Measurements from ENCODE around the gene GIPC3.

Gene GIPC3, protein sequence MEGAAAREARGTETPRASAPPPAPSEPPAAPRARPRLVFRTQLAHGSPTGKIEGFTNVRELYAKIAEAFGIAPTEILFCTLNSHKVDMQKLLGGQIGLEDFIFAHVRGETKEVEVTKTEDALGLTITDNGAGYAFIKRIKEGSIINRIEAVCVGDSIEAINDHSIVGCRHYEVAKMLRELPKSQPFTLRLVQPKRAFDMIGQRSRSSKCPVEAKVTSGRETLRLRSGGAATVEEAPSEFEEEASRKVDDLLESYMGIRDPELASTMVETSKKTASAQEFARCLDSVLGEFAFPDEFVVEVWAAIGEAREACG

DNA sequence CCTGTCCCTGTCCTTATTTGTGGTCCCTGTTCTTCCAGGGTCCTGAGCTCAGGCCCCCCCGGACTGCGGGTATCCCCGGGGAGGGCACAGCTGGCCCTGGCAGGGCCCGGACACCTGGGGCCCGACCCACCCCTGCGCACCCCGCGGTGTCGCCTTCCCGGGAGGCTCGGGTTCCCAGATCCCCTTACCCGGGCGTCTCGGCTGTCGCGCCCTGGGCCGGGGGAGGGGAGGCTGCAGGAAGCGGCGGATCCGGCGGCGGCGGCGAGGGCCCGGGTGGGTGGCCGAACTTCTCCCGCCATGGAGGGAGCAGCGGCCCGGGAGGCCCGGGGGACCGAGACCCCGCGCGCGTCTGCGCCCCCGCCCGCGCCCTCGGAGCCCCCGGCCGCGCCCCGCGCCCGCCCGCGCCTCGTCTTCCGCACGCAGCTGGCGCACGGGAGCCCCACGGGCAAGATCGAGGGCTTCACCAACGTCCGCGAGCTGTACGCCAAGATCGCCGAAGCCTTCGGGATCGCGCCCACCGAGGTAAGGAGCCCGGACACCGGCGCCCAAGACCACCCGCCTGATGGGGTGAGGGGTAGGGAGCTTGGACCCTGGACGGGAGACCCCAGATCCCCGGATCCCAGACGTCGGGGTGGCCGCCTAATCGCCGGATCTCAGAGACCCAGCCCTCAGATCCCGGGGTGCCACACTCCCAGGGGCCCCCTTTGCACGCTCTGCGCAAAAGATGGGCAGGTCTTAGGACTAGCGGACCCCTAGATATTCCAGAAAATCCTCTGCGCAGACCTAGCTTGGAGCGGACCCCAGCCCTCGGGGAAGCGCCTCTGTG, at the start of gene GIPC3:
GIPC3 (plus strand) TSS at position 178 of the 826 bp plus-strand sequence; CDS start at position 298, 120 bp downstream.
- TF ChIP-seq CTCF (IDR thresholded peaks at IDR 0.05; ENCODE audit: poor library complexity, severe bottlenecking) = no peak
- no peak for ATAC-seq (ENCODE audit: low read depth)
- DNase-seq (ENCODE audit: low spot score) = no peak

GRCh38 chr19:3535563-3535965, 49.7 kb upstream of the GIPC3 start:
- no peak overlapping the region for H3K4me3 ChIP-seq (ENCODE audit: severe bottlenecking)
- no peak overlapping the region for H3K27ac ChIP-seq (ENCODE audit: poor library complexity, severe bottlenecking)
- no peak for TF ChIP-seq CTCF (IDR thresholded peaks at IDR 0.05; ENCODE audit: poor library complexity, severe bottlenecking)
- no peaks in the 10 kb centered on the region for H3K9me3 ChIP-seq (ENCODE audit: severe bottlenecking)
- H3K4me1 ChIP-seq (ENCODE audit: insufficient read depth, poor library complexity, severe bottlenecking) = no peaks in the 10 kb centered on the region
- H3K36me3 ChIP-seq (ENCODE audit: low read depth) = peaks cover 33% of the 10 kb centered on the region
- DNase-seq (ENCODE audit: low spot score) = no peak
- ATAC-seq (ENCODE audit: low read depth) = no peak
- H3K27me3 ChIP-seq (ENCODE audit: insufficient read depth, poor library complexity, severe bottlenecking) = no peaks in the 10 kb centered on the region

More for the DNA sequence above, at the start of gene GIPC3:
- H3K27ac ChIP-seq (ENCODE audit: poor library complexity, severe bottlenecking) = no peak within 1 kb of the TSS
- H3K36me3 ChIP-seq (ENCODE audit: low read depth) = no peaks in the 10 kb centered on the region
- peaks cover 24% of the 10 kb centered on the region for H3K27me3 ChIP-seq (ENCODE audit: insufficient read depth, poor library complexity, severe bottlenecking)
- no peaks in the 10 kb centered on the region for H3K4me1 ChIP-seq (ENCODE audit: insufficient read depth, poor library complexity, severe bottlenecking)
- H3K4me3 ChIP-seq (ENCODE audit: severe bottlenecking) = no peak within 1 kb of the TSS
- no peaks in the 10 kb centered on the region for H3K9me3 ChIP-seq (ENCODE audit: severe bottlenecking)

- peaks cover 33% of the 10 kb centered on the region for H3K36me3 ChIP-seq (ENCODE audit: low read depth)
- H3K4me3 ChIP-seq (ENCODE audit: severe bottlenecking) = no peak overlapping the region
- H3K4me1 ChIP-seq (ENCODE audit: insufficient read depth, poor library complexity, severe bottlenecking) = no peaks in the 10 kb centered on the region
- H3K27ac ChIP-seq (ENCODE audit: poor library complexity, severe bottlenecking) = no peak overlapping the region
- TF ChIP-seq CTCF (IDR thresholded peaks at IDR 0.05; ENCODE audit: poor library complexity, severe bottlenecking) = no peak
- H3K27me3 ChIP-seq (ENCODE audit: insufficient read depth, poor library complexity, severe bottlenecking) = no peaks in the 10 kb centered on the region
- DNase-seq (ENCODE audit: low spot score) = no peak
- no peaks in the 10 kb centered on the region for H3K9me3 ChIP-seq (ENCODE audit: severe bottlenecking)
- no peak for ATAC-seq (ENCODE audit: low read depth)
Observed at GRCh38 chr19:3535981-3536380, 49.3 kb upstream of the GIPC3 start.

DNA sequence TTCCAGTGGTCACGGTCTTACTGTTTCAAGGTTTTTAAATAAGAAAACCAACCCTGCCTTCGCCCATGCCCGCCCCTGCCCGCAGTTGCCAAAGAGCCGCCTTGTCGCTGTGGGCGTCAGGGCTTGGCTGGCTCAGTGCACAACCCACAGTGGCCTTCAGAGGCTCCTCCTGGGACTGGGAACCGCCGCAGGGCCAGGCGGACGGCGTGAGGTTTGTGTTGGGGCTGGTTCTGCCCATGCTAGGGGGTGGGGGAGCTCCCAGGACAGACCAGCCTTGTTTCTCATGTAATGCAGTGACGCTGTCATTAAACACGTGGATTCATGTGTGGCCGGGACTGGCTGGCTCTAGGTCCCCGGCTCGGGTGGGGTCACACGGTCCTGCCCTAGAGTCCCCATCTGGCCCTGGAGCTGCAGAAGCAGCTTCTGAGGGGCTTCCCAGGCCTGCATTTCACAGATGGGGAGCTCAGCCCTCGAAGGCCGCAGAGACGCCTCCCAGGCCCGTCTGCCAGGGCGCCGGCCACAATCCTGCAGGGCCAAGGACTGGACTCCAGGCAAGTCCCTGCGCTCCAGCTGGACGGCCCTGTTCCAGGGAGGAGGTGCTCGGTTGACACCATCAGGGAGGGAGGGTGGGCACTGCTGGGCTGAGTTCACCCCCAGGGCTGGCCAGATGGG, 48.7 kb upstream of the GIPC3 start:
- Histone ChIP-seq H3K27me3 (ENCODE audit: insufficient read depth, poor library complexity, severe bottlenecking) (no peaks in the 10 kb centered on the region), H3K4me3 (ENCODE audit: severe bottlenecking) (no peak overlapping the region), H3K4me1 (ENCODE audit: insufficient read depth, poor library complexity, severe bottlenecking) (no peaks in the 10 kb centered on the region), H3K9me3 (ENCODE audit: severe bottlenecking) (no peaks in the 10 kb centered on the region), H3K36me3 (ENCODE audit: low read depth) (peaks cover 27% of the 10 kb centered on the region), H3K27ac (ENCODE audit: poor library complexity, severe bottlenecking) (no peak overlapping the region)
- no peak for TF ChIP-seq CTCF (IDR thresholded peaks at IDR 0.05; ENCODE audit: poor library complexity, severe bottlenecking)
- ATAC-seq (ENCODE audit: low read depth) = no peak
- no peak for DNase-seq (ENCODE audit: low spot score)
